Measurements from ENCODE around the gene CYB5R3. TPM values are rescaled to one million over a fixed set of nuclear protein-coding genes. Genes with fewer than 3 reads are reported as not detected.

The CYB5R3 gene
- total RNA-seq, result 100 to 1,000 TPM; 430 to 444 TPM
- polyA plus RNA-seq, result 100 to 1,000 TPM; 346 to 756 TPM
- long read RNA-seq, donor 1, transcript CYB5R3-205 (9 exons, 2,153 nt), result minor isoform, 8 of 1,899 reads
- long read RNA-seq, donor 1, transcript CYB5R3-201 (9 exons, 2,124 nt), result major isoform, 1,714 of 1,899 reads
- long read RNA-seq, donor 1, transcript CYB5R3-208 (6 exons, 3,938 nt), result minor isoform, 17 of 1,899 reads
- long read RNA-seq, donor 1, transcript CYB5R3-204 (8 exons, 1,849 nt), result minor isoform, 31 of 1,899 reads
- long read RNA-seq, donor 1, partial matches to known transcripts, result 49 of 1,899 reads
- long read RNA-seq, donor 1, other reads (novel, unspliced or antisense), result 79 of 1,899 reads
- long read RNA-seq, donor 2, transcript CYB5R3-204 (8 exons, 1,849 nt), result minor isoform, 20 of 539 reads
- long read RNA-seq, donor 2, transcript CYB5R3-201 (9 exons, 2,124 nt), result major isoform, 451 of 539 reads
- long read RNA-seq, donor 2, partial matches to known transcripts, result 14 of 539 reads
- long read RNA-seq, donor 2, other reads (novel, unspliced or antisense), result 53 of 539 reads

DNA sequence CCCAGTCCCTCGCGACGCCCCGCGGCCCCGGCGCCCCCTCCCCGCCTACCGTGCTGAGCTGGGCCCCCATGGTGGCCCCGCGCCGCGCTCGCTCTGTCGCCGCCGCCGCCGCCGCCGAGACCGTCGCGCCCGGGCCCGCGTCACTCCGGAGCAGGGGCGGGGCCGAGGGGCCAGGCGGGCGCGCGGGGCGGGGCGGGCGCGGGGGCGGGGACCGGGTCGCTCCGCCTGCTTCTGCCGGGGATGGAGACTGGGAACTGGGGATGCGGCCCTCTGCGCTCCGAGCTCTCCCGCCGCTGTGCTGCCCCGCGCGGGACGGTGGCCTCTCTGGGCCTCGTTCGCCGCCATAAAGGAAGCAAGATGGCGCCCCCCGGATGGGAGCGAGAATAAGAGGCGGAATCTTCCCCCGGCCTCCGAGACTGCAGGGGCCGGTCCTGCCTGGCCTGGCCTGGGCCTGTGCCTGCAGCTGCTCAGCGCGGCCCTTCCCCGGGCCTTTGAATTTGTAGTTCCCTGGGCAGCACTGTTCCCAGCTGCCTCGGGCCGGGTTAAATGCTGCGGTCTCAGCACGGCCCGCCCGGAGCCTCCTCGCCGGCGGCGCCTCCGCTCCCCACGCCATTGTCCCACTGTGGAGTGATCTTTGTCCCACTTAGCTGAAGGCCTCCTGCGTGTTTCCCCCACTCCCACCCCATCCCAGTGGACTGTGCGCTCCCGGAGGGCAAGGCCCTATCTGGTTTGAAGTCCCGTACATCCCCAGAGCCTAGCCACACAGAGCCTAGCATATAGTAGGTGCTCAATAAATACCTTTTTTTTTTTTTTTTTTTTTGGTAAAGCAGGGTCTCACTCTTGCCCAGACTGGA, at the start of gene CYB5R3:
Gene CYB5R3, minus strand, starts transcription at position 147 of the 854 bp plus-strand sequence. Its CDS starts 77 bp downstream, at position 70.
- Histone ChIP-seq H3K27ac (ENCODE audit: low read depth in 1 of 2, low read length in 2 of 2) (peak within 1 kb of the TSS; percentile 64 to 84), H3K27me3 (ENCODE audit: control insufficient read depth in 1 of 2, insufficient read depth in 2 of 2, low read length in 1 of 2) (no peaks in the 10 kb centered on the region), H3K4me1 (ENCODE audit: control insufficient read depth in 1 of 2, insufficient read depth in 2 of 2, low read length in 2 of 2) (no peaks in the 10 kb centered on the region), H3K4me3 (ENCODE audit: low read length in 2 of 2) (peak within 1 kb of the TSS; percentile 59 to 70), H3K9me3 (ENCODE audit: control insufficient read depth, low read length) (no peaks in the 10 kb centered on the region), H3K36me3 (ENCODE audit: control insufficient read depth in 1 of 2, insufficient read depth in 2 of 2, low read length in 1 of 2) (no peaks in the 10 kb centered on the region)
- peak; percentile 91 to 94 for DNase-seq
- intact Hi-C loops (cut with DNase I), result no loop called here
- ATAC-seq (ENCODE audit: low FRiP score), result peak; percentile 84
- 11 to 16% methylated on average over 46 to 81 of the region's 81 CpGs for WGBS, 2 donors

DNA sequence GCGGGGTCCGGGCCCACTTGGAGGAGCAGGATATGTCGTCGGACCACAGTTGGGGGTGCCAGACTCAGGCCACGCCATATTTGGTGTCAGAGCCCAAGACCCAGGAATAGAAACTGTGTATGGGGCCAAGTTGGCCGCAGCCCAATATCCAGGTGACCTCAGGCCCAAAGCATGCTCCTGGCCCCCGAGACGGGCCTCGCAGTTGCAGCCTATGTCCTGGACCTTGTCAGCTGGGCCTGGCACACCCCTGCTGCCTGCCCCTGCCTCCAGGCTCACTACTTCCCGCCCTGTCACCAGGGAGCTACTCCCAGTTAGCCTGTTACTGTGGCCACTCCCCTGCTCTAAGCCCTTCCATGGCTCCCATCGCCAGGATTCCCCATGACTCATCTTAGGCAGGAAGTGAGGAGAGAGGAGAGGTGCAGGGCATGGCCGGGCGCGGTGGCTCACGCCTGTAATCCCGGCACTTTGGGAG, 48.4 kb upstream of the CYB5R3 start:
- DNase-seq, result peak; percentile 94 to 95
- Histone ChIP-seq H3K4me3 (ENCODE audit: low read length in 2 of 2) (no peak overlapping the region), H3K27me3 (ENCODE audit: control insufficient read depth in 1 of 2, insufficient read depth in 2 of 2, low read length in 1 of 2) (no peaks in the 10 kb centered on the region), H3K9me3 (ENCODE audit: control insufficient read depth, low read length) (no peaks in the 10 kb centered on the region), H3K27ac (ENCODE audit: low read depth in 1 of 2, low read length in 2 of 2) (peak overlapping the region; percentile 64 to 94), H3K4me1 (ENCODE audit: control insufficient read depth in 1 of 2, insufficient read depth in 2 of 2, low read length in 2 of 2) (no peaks in the 10 kb centered on the region), H3K36me3 (ENCODE audit: control insufficient read depth in 1 of 2, insufficient read depth in 2 of 2, low read length in 1 of 2) (peaks cover 0 to 6% of the 10 kb centered on the region in 2 donors)
- peak; percentile 88 for ATAC-seq (ENCODE audit: low FRiP score)
- intact Hi-C loops (cut with DNase I), result no loop called here
- 0 to 5% methylated on average over 16 of the region's 16 CpGs for WGBS, 2 donors

DNA sequence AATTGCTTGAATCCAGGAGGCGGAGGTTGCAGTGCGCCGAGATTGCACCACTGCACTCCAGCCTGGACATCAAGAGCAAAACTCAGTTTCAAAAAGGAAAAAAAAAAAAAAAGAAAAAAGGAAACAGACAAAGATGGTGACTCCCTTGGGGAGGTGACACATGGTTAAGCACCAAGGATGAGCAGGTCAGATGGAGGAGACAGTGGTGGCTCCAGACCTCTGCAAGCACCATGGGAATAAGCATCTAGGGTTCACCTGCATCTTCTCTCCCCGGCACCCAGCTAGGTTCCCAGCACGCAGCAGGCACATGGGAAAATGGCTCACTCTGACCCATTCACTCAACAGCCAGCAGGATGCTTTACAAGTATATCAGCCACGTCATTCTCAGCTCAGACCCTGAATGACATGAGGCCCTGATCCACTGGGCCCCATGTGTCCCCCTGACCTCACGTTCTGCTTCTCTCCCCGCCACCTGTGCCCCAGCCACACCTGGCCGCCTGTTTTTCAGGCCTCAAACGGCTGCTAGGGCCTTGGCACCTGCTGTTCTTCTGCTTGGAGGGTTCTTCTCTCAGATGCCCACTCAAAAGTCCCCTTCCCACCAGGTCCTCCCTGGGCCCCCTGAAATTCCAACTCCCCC, 47.3 kb upstream of the CYB5R3 start:
- H3K27ac ChIP-seq (ENCODE audit: low read depth in 1 of 2, low read length in 2 of 2), result peak overlapping the region; percentile 56 to 94
- ATAC-seq (ENCODE audit: low FRiP score) (no peak), DNase-seq (no peak)
- H3K27me3 ChIP-seq (ENCODE audit: control insufficient read depth in 1 of 2, insufficient read depth in 2 of 2, low read length in 1 of 2), result no peaks in the 10 kb centered on the region
- intact Hi-C loops (cut with DNase I), result no loop called here
- no peaks in the 10 kb centered on the region for H3K9me3 ChIP-seq (ENCODE audit: control insufficient read depth, low read length)
- peaks cover 0 to 6% of the 10 kb centered on the region in 2 donors for H3K36me3 ChIP-seq (ENCODE audit: control insufficient read depth in 1 of 2, insufficient read depth in 2 of 2, low read length in 1 of 2)
- 77 to 84% methylated on average over 10 of the region's 10 CpGs for WGBS, 2 donors
- H3K4me3 ChIP-seq (ENCODE audit: low read length in 2 of 2), result no peak overlapping the region
- H3K4me1 ChIP-seq (ENCODE audit: control insufficient read depth in 1 of 2, insufficient read depth in 2 of 2, low read length in 2 of 2), result no peaks in the 10 kb centered on the region

DNA sequence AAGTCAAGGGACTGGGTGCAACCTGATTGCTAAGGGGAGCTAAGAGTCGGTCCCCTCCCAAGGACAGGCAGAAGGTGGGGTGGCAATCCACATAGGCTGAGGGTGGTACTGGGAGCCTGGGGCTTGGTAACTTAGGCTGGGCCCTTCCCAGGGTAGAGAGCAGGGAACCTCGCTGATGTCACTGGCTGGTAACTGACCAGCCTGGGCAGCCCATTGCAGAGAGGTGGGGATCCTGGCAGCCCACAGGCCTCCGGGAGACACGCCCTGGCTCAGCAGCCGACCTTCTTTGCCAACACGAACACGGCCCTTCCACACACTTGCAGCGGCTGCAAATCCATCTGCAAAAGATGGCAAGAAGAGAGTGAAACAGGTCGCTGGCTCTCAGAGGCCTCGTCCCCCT, 46.1 kb upstream of the CYB5R3 start:
- Histone ChIP-seq H3K36me3 (ENCODE audit: control insufficient read depth in 1 of 2, insufficient read depth in 2 of 2, low read length in 1 of 2) (peaks cover 0 to 6% of the 10 kb centered on the region in 2 donors), H3K27ac (ENCODE audit: low read depth in 1 of 2, low read length in 2 of 2) (peak overlapping the region; percentile 14 to 68), H3K9me3 (ENCODE audit: control insufficient read depth, low read length) (no peaks in the 10 kb centered on the region), H3K4me3 (ENCODE audit: low read length in 2 of 2) (no peak overlapping the region), H3K27me3 (ENCODE audit: control insufficient read depth in 1 of 2, insufficient read depth in 2 of 2, low read length in 1 of 2) (no peaks in the 10 kb centered on the region), H3K4me1 (ENCODE audit: control insufficient read depth in 1 of 2, insufficient read depth in 2 of 2, low read length in 2 of 2) (no peaks in the 10 kb centered on the region)
- intact Hi-C loops (cut with DNase I), result no loop called here
- ATAC-seq (ENCODE audit: low FRiP score) (peak; percentile 61), DNase-seq (peak; percentile 83 to 87)
- WGBS, 2 donors, result 3 to 8% methylated on average over 10 of the region's 10 CpGs

DNA sequence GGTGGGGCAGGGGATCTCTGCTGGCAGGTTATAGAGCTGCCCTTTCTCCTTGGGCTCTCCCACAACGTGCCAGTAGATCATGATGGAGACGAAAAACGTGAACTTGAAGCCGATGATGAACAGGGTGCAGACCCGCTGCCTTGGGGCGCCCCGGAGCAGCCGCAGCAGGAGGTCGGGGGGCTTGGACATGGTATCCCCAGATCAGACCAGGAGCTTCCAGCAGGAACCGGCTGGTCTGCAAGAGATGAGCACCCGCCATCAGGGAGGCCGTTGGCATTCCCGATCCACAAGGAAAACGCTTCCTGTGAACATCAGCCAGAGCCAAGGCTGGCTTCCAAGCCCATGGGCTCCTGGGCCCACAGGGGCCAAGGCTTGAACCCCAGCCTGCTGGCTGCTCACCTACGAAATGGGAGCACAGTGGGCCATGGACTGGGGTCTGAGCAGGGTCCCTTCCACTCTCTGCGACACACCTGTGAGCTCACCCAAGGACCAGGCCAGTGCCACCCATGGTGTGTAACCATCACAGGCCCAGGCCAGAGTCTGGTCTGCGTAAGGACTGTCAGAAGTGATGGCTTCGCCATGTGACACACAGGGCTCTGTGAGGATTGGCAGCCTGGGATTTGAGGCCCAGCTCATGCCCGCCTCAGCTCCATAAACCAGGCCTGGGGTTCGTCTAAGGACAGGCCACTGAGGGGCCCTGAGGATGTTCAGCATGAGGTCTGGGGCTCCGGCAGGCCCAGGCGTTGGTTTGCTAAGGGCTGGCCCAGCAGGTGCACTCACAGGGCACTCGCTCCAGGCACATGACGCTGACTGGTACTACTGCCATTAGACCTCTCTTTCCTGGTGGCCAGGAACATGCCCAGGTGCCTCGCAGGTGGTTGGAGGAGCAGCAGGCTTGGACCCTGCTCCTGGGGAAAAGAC, 44.8 kb upstream of the CYB5R3 start:
- H3K27ac ChIP-seq (ENCODE audit: low read depth in 1 of 2, low read length in 2 of 2), result no peak overlapping the region

GRCh38 chr22:42693055-42693762, 44.0 kb upstream of the CYB5R3 start:
- intact Hi-C loops (cut with DNase I), result no loop called here
- 94 to 96% methylated on average over 51 of the region's 51 CpGs for WGBS, 2 donors
- no peaks in the 10 kb centered on the region for H3K4me1 ChIP-seq (ENCODE audit: control insufficient read depth in 1 of 2, insufficient read depth in 2 of 2, low read length in 2 of 2)
- DNase-seq (no peak), ATAC-seq (ENCODE audit: low FRiP score) (no peak)
- no peaks in the 10 kb centered on the region for H3K9me3 ChIP-seq (ENCODE audit: control insufficient read depth, low read length)
- no peak overlapping the region for H3K27ac ChIP-seq (ENCODE audit: low read depth in 1 of 2, low read length in 2 of 2)
- H3K27me3 ChIP-seq (ENCODE audit: control insufficient read depth in 1 of 2, insufficient read depth in 2 of 2, low read length in 1 of 2), result no peaks in the 10 kb centered on the region
- no peak overlapping the region for H3K4me3 ChIP-seq (ENCODE audit: low read length in 2 of 2)
- H3K36me3 ChIP-seq (ENCODE audit: control insufficient read depth in 1 of 2, insufficient read depth in 2 of 2, low read length in 1 of 2), result peaks cover 0 to 6% of the 10 kb centered on the region in 2 donors

More for the DNA sequence above, 44.8 kb upstream of the CYB5R3 start:
- DNase-seq (no peak), ATAC-seq (ENCODE audit: low FRiP score) (no peak)
- Histone ChIP-seq H3K4me3 (ENCODE audit: low read length in 2 of 2) (no peak overlapping the region), H3K27me3 (ENCODE audit: control insufficient read depth in 1 of 2, insufficient read depth in 2 of 2, low read length in 1 of 2) (no peaks in the 10 kb centered on the region), H3K4me1 (ENCODE audit: control insufficient read depth in 1 of 2, insufficient read depth in 2 of 2, low read length in 2 of 2) (no peaks in the 10 kb centered on the region), H3K36me3 (ENCODE audit: control insufficient read depth in 1 of 2, insufficient read depth in 2 of 2, low read length in 1 of 2) (peaks cover 0 to 6% of the 10 kb centered on the region in 2 donors), H3K9me3 (ENCODE audit: control insufficient read depth, low read length) (no peaks in the 10 kb centered on the region)
- 83 to 89% methylated on average over 25 of the region's 25 CpGs for WGBS, 2 donors
- intact Hi-C loops (cut with DNase I), result no loop called here

GRCh38 chr22:42692239-42693054, 43.3 kb upstream of the CYB5R3 start:
- H3K4me1 ChIP-seq (ENCODE audit: control insufficient read depth in 1 of 2, insufficient read depth in 2 of 2, low read length in 2 of 2), result peaks cover 0 to 4% of the 10 kb centered on the region in 2 donors
- H3K9me3 ChIP-seq (ENCODE audit: control insufficient read depth, low read length), result no peaks in the 10 kb centered on the region
- 89% methylated on average over 30 to 32 of the region's 32 CpGs for WGBS, 2 donors
- intact Hi-C loops (cut with DNase I), result no loop called here
- no peak overlapping the region for H3K27ac ChIP-seq (ENCODE audit: low read depth in 1 of 2, low read length in 2 of 2)
- peaks cover 0 to 6% of the 10 kb centered on the region in 2 donors for H3K36me3 ChIP-seq (ENCODE audit: control insufficient read depth in 1 of 2, insufficient read depth in 2 of 2, low read length in 1 of 2)
- ATAC-seq (ENCODE audit: low FRiP score) (no peak), DNase-seq (no peak)
- H3K4me3 ChIP-seq (ENCODE audit: low read length in 2 of 2), result no peak overlapping the region
- no peaks in the 10 kb centered on the region for H3K27me3 ChIP-seq (ENCODE audit: control insufficient read depth in 1 of 2, insufficient read depth in 2 of 2, low read length in 1 of 2)

Measured in aorta (tissue), 5 donors.